Stimulated activated naive CD8-positive, alpha-beta T cell treated with anti-CD3 and anti-CD28 coated beads, Interleukin-15, amount 100 ng/mL, for 72 hours (primary cell): ENCODE measurements around the gene CSRNP2.
"Not testable (repeated sequence)": the region's sequence is repeated elsewhere in the genome, so short reads cannot be mapped to it uniquely, and the experiment has no call there.

Experiments used
- ATAC-seq: fragments of 150-1000 bp; cut with Tn5 transposase; 2 replicates; pipeline ENCODE4 v1.10.0; 2021; ENCODE audit warnings: mild to moderate bottlenecking, moderate library complexity
- DNase-seq, 2 donors: peaks; one replicate each; pipeline ENCODE4 v3.0.0; 2021 to 2022
- H3K27ac Mint-ChIP-seq, 2 donors: one replicate each; pipeline ENCODE4 v1.8.0; 2022; ENCODE audit warnings: mild to moderate bottlenecking in 2 of 2, mixed read lengths in 2 of 2, moderate library complexity in 2 of 2
- H3K27me3 Mint-ChIP-seq: one replicate; pipeline ENCODE4 v1.8.0; 2022; ENCODE audit warnings: mixed read lengths
- H3K4me1 Mint-ChIP-seq: one replicate; pipeline ENCODE4 v1.8.0; 2022; ENCODE audit warnings: mild to moderate bottlenecking, mixed read lengths
- H3K4me3 Mint-ChIP-seq, 2 donors: one replicate each; pipeline ENCODE4 v1.8.0; 2022; ENCODE audit warnings: mild to moderate bottlenecking in 2 of 2, mixed read lengths in 2 of 2, moderate library complexity in 1 of 2
- H3K9me3 Mint-ChIP-seq, 2 donors: one replicate each; pipeline ENCODE4 v1.8.0; 2022; ENCODE audit warnings: mixed read lengths in 2 of 2

The CSRNP2 gene

DNA sequence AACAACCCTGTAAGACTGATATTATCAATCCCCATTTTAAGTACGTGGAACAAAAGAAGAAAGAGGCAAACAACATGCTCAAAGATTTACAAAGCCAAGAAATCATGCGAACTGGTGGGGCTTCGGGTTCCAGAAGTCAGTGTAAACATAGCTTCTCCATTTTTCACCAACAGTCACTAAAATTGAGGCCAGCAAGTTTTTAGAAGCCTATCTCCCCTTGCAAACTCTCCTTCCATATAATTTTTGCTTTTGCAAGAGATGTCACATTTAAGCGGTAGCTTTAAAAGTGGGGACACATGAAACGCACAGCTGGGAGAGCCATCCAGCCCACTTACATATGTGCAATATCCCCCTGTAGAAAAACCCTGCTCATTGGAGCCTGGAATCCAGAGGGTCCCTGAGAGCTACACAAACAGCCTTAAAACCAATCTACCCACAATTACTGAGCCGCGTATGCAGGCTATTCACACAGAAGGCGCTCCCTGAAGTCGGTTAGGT is 58.0 kb downstream of the CSRNP2 start:
- H3K9me3 Mint-ChIP-seq = no peaks in the 10 kb centered on the region
- no peaks in the 10 kb centered on the region for H3K27me3 Mint-ChIP-seq
- peak overlapping the region; percentile 98 to 99 for H3K27ac Mint-ChIP-seq
- no peak for ATAC-seq
- peak overlapping the region; percentile 93 to 98 for H3K4me3 Mint-ChIP-seq
- no peak for DNase-seq
- H3K4me1 Mint-ChIP-seq = peaks cover 73% of the 10 kb centered on the region

GRCh38 chr12:51023625-51024382 is 59.6 kb downstream of the CSRNP2 start:
- Mint-ChIP-seq H3K9me3 (no peaks in the 10 kb centered on the region), H3K4me1 (peaks cover 80% of the 10 kb centered on the region), H3K27ac (peak overlapping the region; percentile 98 to 99), H3K4me3 (peak overlapping the region; percentile 93 to 98), H3K27me3 (no peaks in the 10 kb centered on the region)
- ATAC-seq (no peak), DNase-seq (no peak)

DNA sequence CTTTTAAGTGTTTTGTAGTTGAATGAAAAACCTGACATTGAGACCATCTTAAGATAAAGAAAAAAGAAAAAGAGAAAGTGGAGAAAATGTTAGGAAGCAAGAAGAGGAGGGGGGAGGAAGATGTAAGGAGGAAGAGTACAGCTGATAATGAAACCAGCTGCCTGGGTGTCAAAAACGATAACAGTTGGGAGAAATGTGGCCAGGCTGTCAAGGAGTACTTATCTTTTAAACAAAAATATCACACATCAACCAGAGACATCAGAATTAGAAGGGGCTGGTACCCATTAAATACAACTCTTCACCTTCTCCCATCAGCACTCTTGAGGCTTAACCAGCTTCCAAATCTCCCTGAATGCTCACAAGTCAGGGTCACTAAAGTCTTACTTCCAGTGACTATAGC is 61.7 kb downstream of the CSRNP2 start:
- peak overlapping the region; percentile 1 to 29 for H3K27ac Mint-ChIP-seq
- DNase-seq = no peak
- no peaks in the 10 kb centered on the region for H3K9me3 Mint-ChIP-seq
- H3K27me3 Mint-ChIP-seq = no peaks in the 10 kb centered on the region
- H3K4me3 Mint-ChIP-seq = peak overlapping the region; percentile 42 to 57
- no peak for ATAC-seq
- H3K4me1 Mint-ChIP-seq = peaks cover 60% of the 10 kb centered on the region

- Mint-ChIP-seq H3K27me3 (no peaks in the 10 kb centered on the region), H3K9me3 (no peaks in the 10 kb centered on the region), H3K27ac (peak overlapping the region in 1 of 2 donors; percentile 82), H3K4me1 (peaks cover 57% of the 10 kb centered on the region), H3K4me3 (peak overlapping the region; percentile 32 to 37)
- no peak for DNase-seq
- ATAC-seq = no peak
These were observed 62.8 kb downstream of the CSRNP2 start for GRCh38 chr12:51020448-51021182.

- peaks cover 53% of the 10 kb centered on the region for H3K4me1 Mint-ChIP-seq
- no peak for DNase-seq
- H3K9me3 Mint-ChIP-seq = no peaks in the 10 kb centered on the region
- no peaks in the 10 kb centered on the region for H3K27me3 Mint-ChIP-seq
- no peak for ATAC-seq
- H3K4me3 Mint-ChIP-seq = no peak overlapping the region
- no peak overlapping the region for H3K27ac Mint-ChIP-seq
These were observed 63.5 kb downstream of the CSRNP2 start for GRCh38 chr12:51019927-51020326.

GRCh38 chr12:51018956-51019355 is 64.4 kb downstream of the CSRNP2 start:
- peaks cover 44% of the 10 kb centered on the region for H3K4me1 Mint-ChIP-seq
- no peaks in the 10 kb centered on the region for H3K9me3 Mint-ChIP-seq
- H3K27me3 Mint-ChIP-seq = no peaks in the 10 kb centered on the region
- H3K4me3 Mint-ChIP-seq = no peak overlapping the region
- ATAC-seq (no peak), DNase-seq (no peak)
- H3K27ac Mint-ChIP-seq = no peak overlapping the region

DNA sequence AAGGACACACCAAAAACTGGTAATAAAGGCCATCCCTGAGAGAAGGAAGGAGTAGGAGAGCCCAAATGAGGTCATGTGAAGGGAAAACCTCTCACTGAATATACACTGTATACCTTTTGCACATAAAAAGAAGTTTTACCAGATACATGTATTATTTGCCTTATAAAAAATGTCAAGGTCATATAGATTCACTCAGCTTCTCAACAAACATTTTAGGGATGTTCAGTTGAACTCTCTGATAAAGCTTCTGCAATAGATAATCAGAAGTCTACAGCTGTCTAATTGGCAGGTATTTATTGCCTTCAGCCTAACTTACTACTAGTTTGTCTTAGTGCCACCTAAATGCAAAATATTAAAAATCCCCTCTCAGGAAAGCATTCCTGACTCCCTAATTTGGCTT is 65.9 kb downstream of the CSRNP2 start:
- Mint-ChIP-seq H3K4me1 (peaks cover 42% of the 10 kb centered on the region), H3K4me3 (no peak overlapping the region), H3K9me3 (no peaks in the 10 kb centered on the region), H3K27me3 (no peaks in the 10 kb centered on the region), H3K27ac (no peak overlapping the region)
- ATAC-seq (no peak), DNase-seq (no peak)

DNA sequence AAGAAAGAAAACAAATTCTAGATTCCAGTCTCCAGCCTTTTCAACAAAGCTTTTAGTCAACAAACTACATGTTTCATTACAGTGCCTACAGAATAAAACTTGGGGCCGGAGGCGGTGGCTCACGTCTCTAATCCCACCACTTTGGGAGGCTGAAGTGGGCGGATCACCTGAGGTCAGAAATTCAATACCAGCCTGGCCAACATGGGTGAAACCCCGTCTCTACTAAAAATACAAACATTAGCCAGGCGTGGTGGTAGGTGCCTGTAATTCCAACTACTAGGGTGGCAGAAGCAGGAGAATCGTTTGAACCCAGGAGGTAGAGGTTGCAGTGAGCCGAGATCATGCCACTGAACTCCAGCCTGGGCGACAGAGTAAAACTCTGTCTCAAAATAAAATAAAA is 68.9 kb downstream of the CSRNP2 start:
- not testable (repeated sequence) for H3K27ac Mint-ChIP-seq, ATAC-seq
- H3K4me1 Mint-ChIP-seq = peaks cover 38% of the 10 kb centered on the region

GRCh38 chr12:51013441-51013840 is 70.0 kb downstream of the CSRNP2 start:
- no peak overlapping the region for H3K27ac Mint-ChIP-seq
- H3K4me1 Mint-ChIP-seq = peaks cover 47% of the 10 kb centered on the region
- ATAC-seq (no peak), DNase-seq (no peak)
- H3K9me3 Mint-ChIP-seq = no peaks in the 10 kb centered on the region
- no peak overlapping the region for H3K4me3 Mint-ChIP-seq
- no peaks in the 10 kb centered on the region for H3K27me3 Mint-ChIP-seq

More for the DNA sequence above, 68.9 kb downstream of the CSRNP2 start:
- not testable (repeated sequence) for H3K27me3 Mint-ChIP-seq, H3K9me3 Mint-ChIP-seq, DNase-seq, H3K4me3 Mint-ChIP-seq

- H3K4me3 Mint-ChIP-seq = no peak overlapping the region
- H3K4me1 Mint-ChIP-seq = peaks cover 47% of the 10 kb centered on the region
- no peak overlapping the region for H3K27ac Mint-ChIP-seq
- H3K27me3 Mint-ChIP-seq = no peaks in the 10 kb centered on the region
- H3K9me3 Mint-ChIP-seq = no peaks in the 10 kb centered on the region
- no peak for ATAC-seq
- no peak for DNase-seq
These were observed 70.7 kb downstream of the CSRNP2 start for GRCh38 chr12:51012570-51013236.

GRCh38 chr12:51011955-51012354 is 71.4 kb downstream of the CSRNP2 start:
- H3K4me1 Mint-ChIP-seq = peaks cover 47% of the 10 kb centered on the region
- peak overlapping the region in 1 of 2 donors; percentile 54 for H3K27ac Mint-ChIP-seq
- no peaks in the 10 kb centered on the region for H3K9me3 Mint-ChIP-seq
- DNase-seq (no peak), ATAC-seq (no peak)
- no peaks in the 10 kb centered on the region for H3K27me3 Mint-ChIP-seq
- H3K4me3 Mint-ChIP-seq = no peak overlapping the region
